Measurements from ENCODE around the gene SPO11. TPM values are rescaled to one million over a fixed set of nuclear protein-coding genes. Genes with fewer than 3 reads are reported as not detected.
"Not testable (repeated sequence)": the region's sequence is repeated elsewhere in the genome, so short reads cannot be mapped to it uniquely, and the experiment has no call there.

SPO11 gene
- total RNA-seq, 1 donor from 2014 or later, result not detected

DNA sequence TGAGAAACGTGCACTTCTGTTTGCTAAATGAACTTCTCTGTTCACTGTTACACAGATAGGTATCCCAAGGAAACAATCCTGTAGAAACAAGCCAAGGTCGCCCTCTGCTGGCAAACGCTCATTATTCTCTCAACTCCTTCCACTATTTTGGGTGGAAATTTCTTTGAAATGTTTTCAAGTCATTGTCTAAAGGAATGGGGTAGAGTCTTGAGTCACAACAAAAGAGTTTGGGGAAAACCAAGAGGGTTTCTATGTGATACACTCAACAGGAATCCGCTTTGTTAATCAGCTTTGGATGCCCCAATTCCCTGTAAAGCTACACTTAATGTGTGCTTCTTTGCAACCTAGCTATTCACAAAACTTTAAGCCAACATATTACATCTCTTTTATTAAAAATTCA is 16.9 kb downstream of the SPO11 start:
- DNase-seq (peak; percentile 75), ATAC-seq (peak; percentile 73)
- intact Hi-C loops (cut with DNase I), result no loop called here
- no peaks in the 10 kb centered on the region for H3K4me1 ChIP-seq
- TF ChIP-seq, protein P1, sequence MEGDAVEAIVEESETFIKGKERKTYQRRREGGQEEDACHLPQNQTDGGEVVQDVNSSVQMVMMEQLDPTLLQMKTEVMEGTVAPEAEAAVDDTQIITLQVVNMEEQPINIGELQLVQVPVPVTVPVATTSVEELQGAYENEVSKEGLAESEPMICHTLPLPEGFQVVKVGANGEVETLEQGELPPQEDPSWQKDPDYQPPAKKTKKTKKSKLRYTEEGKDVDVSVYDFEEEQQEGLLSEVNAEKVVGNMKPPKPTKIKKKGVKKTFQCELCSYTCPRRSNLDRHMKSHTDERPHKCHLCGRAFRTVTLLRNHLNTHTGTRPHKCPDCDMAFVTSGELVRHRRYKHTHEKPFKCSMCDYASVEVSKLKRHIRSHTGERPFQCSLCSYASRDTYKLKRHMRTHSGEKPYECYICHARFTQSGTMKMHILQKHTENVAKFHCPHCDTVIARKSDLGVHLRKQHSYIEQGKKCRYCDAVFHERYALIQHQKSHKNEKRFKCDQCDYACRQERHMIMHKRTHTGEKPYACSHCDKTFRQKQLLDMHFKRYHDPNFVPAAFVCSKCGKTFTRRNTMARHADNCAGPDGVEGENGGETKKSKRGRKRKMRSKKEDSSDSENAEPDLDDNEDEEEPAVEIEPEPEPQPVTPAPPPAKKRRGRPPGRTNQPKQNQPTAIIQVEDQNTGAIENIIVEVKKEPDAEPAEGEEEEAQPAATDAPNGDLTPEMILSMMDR (IDR thresholded peaks at IDR 0.05), result peak; percentile 72
- no peaks in the 10 kb centered on the region for H3K9me3 ChIP-seq
- H3K36me3 ChIP-seq, result no peaks in the 10 kb centered on the region
- H3K4me3 ChIP-seq, result no peak overlapping the region
- peaks cover 7% of the 10 kb centered on the region for H3K27me3 ChIP-seq
- no peak overlapping the region for H3K27ac ChIP-seq

DNA sequence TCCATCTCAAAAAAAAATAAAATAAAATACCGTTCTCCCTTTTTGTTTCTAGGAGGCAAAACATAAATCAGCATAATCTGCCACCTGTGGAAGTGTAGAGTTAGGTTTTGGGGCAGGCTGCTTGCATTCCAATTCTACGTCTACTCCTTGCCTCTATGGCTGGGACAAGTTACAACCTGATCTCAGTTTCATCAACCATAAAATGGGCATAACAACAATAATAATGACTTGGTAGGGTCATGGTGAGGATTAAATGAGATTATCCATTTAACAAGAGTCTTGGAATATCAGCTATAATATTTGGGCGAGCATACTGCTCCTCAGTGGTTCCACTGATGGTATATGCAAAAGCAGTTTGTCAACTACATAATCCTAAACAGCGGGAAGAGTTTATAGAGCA is 17.8 kb downstream of the SPO11 start:
- peaks cover 8% of the 10 kb centered on the region for H3K4me1 ChIP-seq
- no peak overlapping the region for H3K27ac ChIP-seq
- DNase-seq (no peak), ATAC-seq (no peak)
- no peaks in the 10 kb centered on the region for H3K36me3 ChIP-seq
- no peak overlapping the region for H3K4me3 ChIP-seq
- TF ChIP-seq, protein P1 (IDR thresholded peaks at IDR 0.05), result no peak
- intact Hi-C loops (cut with DNase I), result no loop called here
- peaks cover 7% of the 10 kb centered on the region for H3K27me3 ChIP-seq
- H3K9me3 ChIP-seq, result no peaks in the 10 kb centered on the region

DNA sequence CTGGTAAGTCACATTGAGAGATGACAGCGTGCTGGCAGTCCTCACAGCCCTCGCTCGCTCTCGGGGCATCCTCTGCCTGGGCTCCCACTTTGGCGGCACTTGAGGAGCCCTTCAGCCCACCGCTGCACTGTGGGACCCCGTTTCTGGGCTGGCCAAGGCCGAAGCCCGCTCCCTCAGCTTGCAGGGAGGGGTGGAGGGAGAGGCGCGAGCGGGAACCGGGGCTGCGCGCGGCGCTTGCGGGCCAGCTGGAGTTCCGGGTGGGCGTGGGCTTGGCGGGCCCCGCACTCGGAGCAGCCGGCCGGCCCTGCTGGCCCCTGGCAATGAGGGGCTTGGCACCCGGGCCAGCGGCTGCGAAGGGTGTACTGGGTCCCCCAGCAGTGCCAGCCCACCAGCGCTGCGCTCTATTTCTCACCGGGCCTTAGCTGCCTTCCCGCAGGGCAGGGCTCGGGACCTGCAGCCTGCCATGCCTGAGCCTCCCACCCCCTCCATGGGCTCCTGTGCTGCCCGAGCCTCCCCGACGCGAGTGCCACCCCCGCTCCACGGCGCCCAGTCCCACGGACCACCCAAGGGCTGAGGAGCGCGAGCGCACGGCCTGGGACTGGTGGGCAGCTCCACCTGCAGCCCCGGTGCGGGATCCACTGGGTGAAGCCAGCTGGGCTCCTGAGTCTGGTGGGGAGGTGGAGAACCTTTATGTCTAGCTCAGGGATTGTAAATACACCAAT is 18.8 kb downstream of the SPO11 start:
- DNase-seq; H3K36me3 ChIP-seq; H3K9me3 ChIP-seq; intact Hi-C loops (cut with DNase I); H3K4me1 ChIP-seq; H3K4me3 ChIP-seq; H3K27ac ChIP-seq; H3K27me3 ChIP-seq; ATAC-seq: not testable (repeated sequence)

DNA sequence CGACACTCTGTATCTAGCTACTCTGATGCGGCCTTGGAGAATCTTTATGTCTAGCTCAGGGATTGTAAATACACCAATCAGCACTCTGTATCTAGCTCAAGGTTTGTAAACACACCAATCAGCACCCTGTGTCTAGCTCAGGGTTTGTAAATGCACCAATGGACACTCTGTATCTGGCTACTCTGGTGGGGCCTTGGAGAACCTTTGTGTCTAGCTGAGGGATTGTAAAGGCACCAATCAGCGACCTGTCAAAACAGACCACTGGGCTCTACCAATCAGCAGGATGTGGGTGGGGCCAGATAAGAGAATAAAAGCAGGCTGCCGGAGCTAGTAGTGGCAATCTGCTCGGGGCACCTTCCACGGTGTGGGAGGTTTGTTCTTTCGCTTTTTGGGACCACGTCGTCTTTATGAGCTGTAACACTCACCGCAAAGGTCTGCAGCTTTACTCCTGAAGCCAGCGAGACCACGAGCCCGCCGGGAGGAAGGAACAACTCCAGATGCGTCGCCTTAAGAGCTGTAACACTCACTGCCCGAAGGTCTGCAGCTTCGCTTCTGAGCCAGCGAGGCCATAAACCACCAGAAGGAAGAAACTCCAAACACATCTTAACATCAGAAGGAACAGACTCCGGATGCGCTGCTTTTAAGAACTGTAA is 19.4 kb downstream of the SPO11 start:
- H3K9me3 ChIP-seq; H3K27me3 ChIP-seq; H3K4me3 ChIP-seq; ATAC-seq; intact Hi-C loops (cut with DNase I); H3K27ac ChIP-seq; H3K4me1 ChIP-seq; H3K36me3 ChIP-seq; DNase-seq: not testable (repeated sequence)

DNA sequence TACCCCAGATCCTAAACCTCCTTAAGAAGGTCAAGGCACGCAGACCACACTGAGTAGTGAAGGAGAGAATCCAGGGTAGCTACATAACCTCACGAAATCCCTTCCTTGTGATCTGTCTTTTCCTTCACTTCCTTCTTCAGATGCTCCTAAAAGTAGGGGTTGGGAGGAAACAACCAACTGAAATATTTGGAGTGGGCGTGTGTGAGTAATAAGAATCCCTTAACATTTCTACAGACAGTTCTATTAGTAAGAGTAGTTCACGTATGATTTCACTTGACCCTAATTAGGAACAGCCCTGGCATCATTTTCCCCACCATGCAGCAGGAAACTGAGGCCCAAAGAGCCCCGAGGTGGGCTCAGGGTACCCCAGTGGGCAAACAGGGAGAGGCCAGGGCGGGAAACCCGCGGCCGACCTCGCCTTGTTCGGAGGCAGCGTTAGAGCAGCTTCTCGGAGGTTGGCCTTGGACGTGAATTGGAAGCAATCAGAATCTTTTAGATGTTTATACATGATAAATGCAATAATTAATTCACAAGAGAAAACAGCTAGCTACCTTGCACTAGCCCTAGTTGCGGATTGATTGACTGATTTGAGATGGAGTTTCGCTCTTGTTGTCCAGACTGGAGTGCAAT is 20.6 kb downstream of the SPO11 start:
- H3K9me3 ChIP-seq, result no peaks in the 10 kb centered on the region
- TF ChIP-seq, protein P1 (IDR thresholded peaks at IDR 0.05), result no peak
- H3K36me3 ChIP-seq, result no peaks in the 10 kb centered on the region

DNA sequence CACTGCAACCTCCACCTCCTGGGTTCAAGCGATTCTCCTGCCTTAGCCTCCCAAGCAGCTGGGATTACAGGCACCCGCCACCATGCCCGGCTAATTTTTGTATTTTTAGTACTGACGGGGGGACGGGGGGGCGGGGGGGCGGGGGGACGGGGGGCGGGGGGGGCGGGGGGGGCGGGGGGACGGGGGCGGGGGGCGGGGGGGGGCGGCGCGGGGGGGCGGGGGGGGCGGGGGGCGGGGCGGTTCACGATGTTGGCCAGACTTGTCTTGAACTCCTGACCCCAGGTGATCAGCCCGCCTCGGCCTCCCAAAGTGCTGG is 21.1 kb downstream of the SPO11 start:
- H3K9me3 ChIP-seq; intact Hi-C loops (cut with DNase I); H3K4me1 ChIP-seq; DNase-seq; ATAC-seq; H3K27me3 ChIP-seq; H3K36me3 ChIP-seq: not testable (repeated sequence)
- H3K27ac ChIP-seq, result peak overlapping the region; percentile 90
- H3K4me3 ChIP-seq, result peak overlapping the region; percentile 96

More for the DNA sequence above, 20.6 kb downstream of the SPO11 start:
- intact Hi-C loops (cut with DNase I), result no loop called here
- DNase-seq, result no peak
- no peak for ATAC-seq
- Histone ChIP-seq H3K4me1 (peaks cover 9% of the 10 kb centered on the region), H3K27me3 (no peaks in the 10 kb centered on the region), H3K27ac (peak overlapping the region; percentile 17), H3K4me3 (no peak overlapping the region)

DNA sequence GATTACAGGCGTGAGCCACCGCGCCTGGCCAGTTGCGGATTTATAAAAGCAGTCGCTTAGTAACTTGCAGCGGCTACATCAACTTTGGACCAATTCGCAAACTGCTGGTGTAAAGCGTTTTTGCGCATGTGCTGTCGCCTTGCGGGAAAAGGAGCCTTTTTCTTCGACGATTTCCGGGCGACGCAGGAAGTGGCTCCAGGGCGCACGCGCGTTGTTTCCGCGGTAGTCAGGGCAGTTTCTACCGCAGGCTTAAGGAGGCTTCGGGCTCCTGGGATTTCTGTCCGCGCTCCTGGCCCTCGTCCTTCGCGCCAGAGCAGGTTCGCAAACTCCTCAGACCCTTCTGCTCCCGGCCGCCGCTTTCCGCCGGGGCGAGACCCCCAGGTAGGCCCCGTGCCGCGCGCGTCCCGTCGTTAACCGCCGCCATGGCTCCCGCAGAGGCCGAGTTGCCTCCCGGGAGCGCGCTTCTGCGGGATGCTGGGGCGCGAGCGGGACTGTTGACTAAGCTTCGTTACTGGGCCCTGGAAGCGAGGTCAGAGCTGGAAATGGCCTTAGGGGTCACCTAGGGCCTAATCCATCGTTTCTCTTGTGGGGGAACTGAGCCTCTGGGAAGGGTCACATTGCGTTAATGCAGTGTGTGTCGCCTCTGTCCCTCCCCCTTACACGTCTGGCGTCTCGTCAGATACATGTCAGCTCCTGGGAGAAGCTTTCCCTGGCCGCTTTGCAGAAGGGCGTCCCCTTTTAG is 21.6 kb downstream of the SPO11 start, which contains the start of gene RAE1:
Gene RAE1 (plus strand): TSS at position 214 of the 742 bp plus-strand sequence. CDS start 2,784 bp downstream, outside the sequence.
- DNase-seq (peak; percentile 95), ATAC-seq (peak; percentile 95)
- Histone ChIP-seq H3K27ac (peak within 1 kb of the TSS; percentile 90), H3K4me3 (peak within 1 kb of the TSS; percentile 96), H3K9me3 (no peaks in the 10 kb centered on the region), H3K27me3 (no peaks in the 10 kb centered on the region), H3K36me3 (no peaks in the 10 kb centered on the region), H3K4me1 (peaks cover 9% of the 10 kb centered on the region)
- intact Hi-C loops (cut with DNase I), result no loop called here
- TF ChIP-seq, protein P1 (IDR thresholded peaks at IDR 0.05), result no peak
